SK-N-SH (cell line): ENCODE data around the gene TIGD2. TPM values are rescaled to one million over a fixed set of nuclear protein-coding genes. Genes with fewer than 3 reads are reported as not detected.

Source experiments
- CTCF ChIA-PET: fragments of 300-600, 350-600 bp; formaldehyde crosslinking; extraction: SDS; loops from one replicate; lab custom pipeline; 2021; lab: Yijun Ruan, JAX
- POLR2A ChIA-PET: fragments of 350-600 bp; sonication (Branson Sonifier 250); formaldehyde crosslinking; extraction: SDS; loops from one replicate; lab custom pipeline; 2020; ENCODE audit warnings: antibody characterized with exemption, inconsistent platforms; lab: Yijun Ruan, JAX
- DNase-seq: peaks from one replicate; pipeline ENCODE4 v3.0.0; 2012
- H2AFZ ChIP-seq: fragments of 200-600 bp; sonication (generic); 2 replicates; pipeline ENCODE4 v1.8.1; 2016; ENCODE audit warnings: antibody characterized with exemption, mild to moderate bottlenecking, low read depth
- H3F3A ChIP-seq: fragments of 200-600 bp; sonication (generic); replicated peaks from 2 replicates; pipeline ENCODE3; 2016; ENCODE audit warnings: antibody characterized with exemption, mild to moderate bottlenecking; ENCODE audit not compliant: insufficient read depth
- H3K27ac ChIP-seq, 2 experiments: fragments of 200-500 bp in 1 of 2; fragments of 200-600 bp in 1 of 2; sonication (Bioruptor generic) in 1 of 2; sonication (generic), shearing (Covaris generic) in 1 of 2; 2 replicates each; pipeline versions ENCODE4 v1.5.1 to v1.6.1; 2014 to 2016; ENCODE audit warnings: low read depth in 2 of 2, inconsistent platforms in 1 of 2, low read length in 1 of 2, mild to moderate bottlenecking in 1 of 2, mixed read lengths in 1 of 2
- H3K27me3 ChIP-seq: fragments of 200-600 bp; sonication (generic), shearing (Covaris generic); 2 replicates; pipeline ENCODE4 v1.6.1; 2016; ENCODE audit warnings: mixed run types; ENCODE audit not compliant: insufficient read depth
- H3K36me3 ChIP-seq, 2 experiments: fragments of 200-500 bp in 1 of 2; fragments of 200-600 bp in 1 of 2; sonication (Bioruptor generic) in 1 of 2; sonication (generic) in 1 of 2; replicated peaks in 1 of 2; 2 replicates each; pipeline versions ENCODE3 to v1.5.1; 2014 to 2016; ENCODE audit warnings: low read length in 1 of 2, mild to moderate bottlenecking in 1 of 2; ENCODE audit not compliant: insufficient read depth in 2 of 2, control insufficient read depth in 1 of 2
- H3K4me1 ChIP-seq, 2 experiments: fragments of 200-500 bp in 1 of 2; fragments of 200-600 bp in 1 of 2; sonication (Bioruptor generic) in 1 of 2; sonication (generic), shearing (Covaris generic) in 1 of 2; 2 replicates each; pipeline versions ENCODE4 v1.5.1 to v1.6.1; 2014 to 2016; ENCODE audit warnings: low read depth in 1 of 2, low read length in 1 of 2, mixed run types in 1 of 2; ENCODE audit not compliant: insufficient read depth in 2 of 2, control insufficient read depth in 1 of 2
- H3K4me2 ChIP-seq: fragments of 200-600 bp; sonication (generic), shearing (Covaris generic); 2 replicates; pipeline ENCODE4 v1.6.1; 2017; ENCODE audit warnings: mixed run types
- H3K4me3 ChIP-seq, 2 experiments: fragments of 200-500 bp in 1 of 2; fragments of 200-600 bp in 1 of 2; sonication (Bioruptor generic) in 1 of 2; sonication (generic), shearing (Covaris generic) in 1 of 2; 2 replicates each; pipeline versions ENCODE4 v1.5.1 to v1.8.1; 2014 to 2016; ENCODE audit warnings: low read depth in 2 of 2, inconsistent platforms in 1 of 2, low read length in 1 of 2, mild to moderate bottlenecking in 1 of 2, mixed read lengths in 1 of 2, moderate library complexity in 1 of 2
- H3K79me2 ChIP-seq: fragments of 200-600 bp; sonication (generic); 2 replicates; pipeline ENCODE4 v1.8.1; 2017; ENCODE audit warnings: mild to moderate bottlenecking; ENCODE audit not compliant: insufficient read depth
- H3K9ac ChIP-seq: fragments of 200-600 bp; sonication (generic); 2 replicates; pipeline ENCODE4 v1.6.1; 2017; ENCODE audit warnings: mixed run types
- H3K9me2 ChIP-seq: fragments of 200-600 bp; sonication (generic); 2 replicates; pipeline ENCODE4 v1.6.1; 2017; ENCODE audit warnings: mixed run types
- H3K9me3 ChIP-seq: fragments of 200-600 bp; sonication (generic); 2 replicates; pipeline ENCODE4 v1.6.1; 2017; ENCODE audit warnings: mixed run types, mild to moderate bottlenecking, moderate library complexity
- H4K20me1 ChIP-seq: fragments of 200-600 bp; sonication (generic); 2 replicates; pipeline ENCODE4 v1.6.1; 2017; ENCODE audit warnings: mild to moderate bottlenecking, mixed run types; ENCODE audit not compliant: insufficient read depth
- CHD2 ChIP-seq: fragments of 150-350 bp; IDR thresholded peaks from 2 replicates; pipeline ENCODE4 v1.6.1; 2018; ENCODE audit warnings: low read length; ENCODE audit not compliant: partially characterized antibody
- ELF1 ChIP-seq: IDR thresholded peaks from 2 replicates; pipeline ENCODE4 v1.4.0; 2012
- EZH2phosphoT487 ChIP-seq: fragments of 200-600 bp; sonication (generic); IDR thresholded peaks from 2 replicates; pipeline ENCODE4 v1.6.1; 2017; ENCODE audit warnings: low read depth, mixed run types, mild to moderate bottlenecking, antibody characterized with exemption, moderate library complexity, borderline replicate concordance
- FOXJ3 ChIP-seq: sonication (generic); formaldehyde crosslinking; IDR thresholded peaks from 2 replicates; pipeline ENCODE4 v1.5.1; 2020; ENCODE audit warnings: mild to moderate bottlenecking, missing genetic modification reagents
- FOXM1 ChIP-seq: IDR thresholded peaks from 2 replicates; pipeline ENCODE4 v1.4.0; 2012; ENCODE audit warnings: low read depth, mild to moderate bottlenecking
- GABPA ChIP-seq: IDR thresholded peaks from 2 replicates; pipeline ENCODE4 v1.4.0; 2012; ENCODE audit warnings: low read depth, mild to moderate bottlenecking
- JUND ChIP-seq: IDR thresholded peaks from 2 replicates; pipeline ENCODE4 v1.4.0; 2012
- MXI1 ChIP-seq: IDR thresholded peaks from 2 replicates; pipeline ENCODE4 v1.6.1; 2012; ENCODE audit warnings: mild to moderate bottlenecking, low read depth, low read length, improper control_type of control experiment
- NRF1 ChIP-seq: IDR thresholded peaks from 2 replicates; pipeline ENCODE4 v1.6.1; 2012; ENCODE audit warnings: low read depth, mild to moderate bottlenecking, low read length
- RCOR1 ChIP-seq: fragments of 150-350 bp; IDR thresholded peaks from 2 replicates; pipeline ENCODE4 v1.6.1; 2017; ENCODE audit warnings: antibody characterized with exemption, low read length
- RFX5 ChIP-seq: IDR thresholded peaks from 2 replicates; pipeline ENCODE4 v1.6.1; 2012; ENCODE audit warnings: mild to moderate bottlenecking, improper control_type of control experiment, low read length
- SIN3A ChIP-seq: IDR thresholded peaks from 2 replicates; pipeline ENCODE4 v1.6.1; 2012; ENCODE audit warnings: low read depth, mild to moderate bottlenecking, low read length, moderate library complexity, borderline replicate concordance
- SMC3 ChIP-seq: IDR thresholded peaks from 2 replicates; pipeline ENCODE4 v1.6.1; 2012; ENCODE audit warnings: low read depth, low read length, improper control_type of control experiment
- TAF1 ChIP-seq: IDR thresholded peaks from 2 replicates; pipeline ENCODE4 v1.6.1; 2012; ENCODE audit warnings: low read depth, mild to moderate bottlenecking, low read length, moderate library complexity, borderline replicate concordance
- YY1 ChIP-seq: IDR thresholded peaks from 2 replicates; pipeline ENCODE4 v1.4.0; 2012; ENCODE audit warnings: low read depth, mild to moderate bottlenecking
- WGBS: methylation state at CpG from one replicate; pipeline ENCODE4 v1.1.6; 2017; ENCODE audit warnings: low lambda C conversion rate; 5-methylcytosine and 5-hydroxymethylcytosine counted together
- polyA plus RNA-seq, 3 experiments: library from polyadenylated mRNA; depleted of rRNA; stranded (reverse); fragments of >200 nt; gene quantifications; 2 replicates each; pipeline ENCODE4 v1.2.3, GENCODE V29; 2012
- TF ChIP-seq, protein P1 (sequence below): IDR thresholded peaks from 2 replicates; pipeline ENCODE4; 2012
- TF ChIP-seq, protein P2 (sequence below): fragments of 200-600 bp; sonication (generic); IDR thresholded peaks from 2 replicates; pipeline ENCODE4 v1.6.1; 2017; ENCODE audit warnings: antibody characterized with exemption, mild to moderate bottlenecking, moderate library complexity
- TF ChIP-seq, protein P3 (sequence below): IDR thresholded peaks from 2 replicates; pipeline ENCODE4 v1.4.0; 2012; ENCODE audit warnings: low read depth

The TIGD2 gene
- polyA plus RNA-seq, 1 of the 3 experiments (the other 2 are of a cell fraction): 0.84 TPM

DNA sequence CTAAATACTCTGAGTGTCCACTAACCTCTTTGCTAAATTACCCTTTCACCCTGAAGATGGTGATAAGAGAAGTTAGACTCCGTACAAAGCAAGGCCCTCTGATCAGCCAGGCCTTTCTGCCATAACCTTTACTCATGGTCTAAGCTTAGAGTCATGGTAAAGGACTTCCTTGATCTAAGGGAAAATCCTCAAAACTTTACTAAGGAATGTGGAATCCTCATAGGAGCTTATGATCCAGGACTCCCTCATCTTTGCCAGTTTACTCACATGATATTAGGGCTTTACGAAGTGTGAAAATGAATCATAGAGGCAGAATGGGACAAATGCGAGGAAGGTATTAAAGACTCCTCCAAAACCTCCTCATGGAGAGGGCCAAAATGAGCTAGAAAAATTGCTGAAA, 46.5 kb upstream of the TIGD2 start (continued):
- TF ChIP-seq SIN3A: no peak

DNA sequence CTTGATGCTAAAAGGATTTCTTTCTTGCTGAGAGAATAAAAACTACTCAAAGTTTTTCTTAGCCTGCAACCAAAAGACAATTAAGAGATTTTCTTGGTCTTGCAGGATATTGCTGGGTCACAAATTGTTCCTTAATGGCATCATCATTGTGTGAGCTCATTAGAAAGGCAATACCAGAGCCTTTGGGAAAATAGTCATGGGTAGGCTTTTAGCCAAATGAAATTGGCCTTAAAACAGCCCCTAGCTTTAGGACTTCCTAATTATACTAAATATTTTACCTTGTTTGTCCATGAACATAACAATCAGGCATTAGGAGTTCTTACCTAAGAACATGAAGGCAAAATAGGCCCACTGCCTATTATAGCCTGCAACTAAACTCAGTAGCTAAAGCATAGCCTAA, 43.9 kb upstream of the TIGD2 start:
- no peaks in the 10 kb centered on the region for H4K20me1 ChIP-seq
- ChIA-PET POLR2A (no interaction called here), CTCF (interaction anchor here (0.9 to 1.1 kb wide), 2 partner anchors 10 to 43 kb away, joined by 3 read pairs; partner anchors contain the start of gene FAM13A)
- H2AFZ ChIP-seq: no peak overlapping the region
- no peaks in the 10 kb centered on the region for H3K79me2 ChIP-seq
- H3K4me2 ChIP-seq: no peak overlapping the region
- H3F3A ChIP-seq: no peaks in the 10 kb centered on the region
- H3K27ac ChIP-seq: no peak overlapping the region
- H3K9ac ChIP-seq: no peak overlapping the region
- no peaks in the 10 kb centered on the region for H3K9me3 ChIP-seq
- H3K36me3 ChIP-seq: no peaks in the 10 kb centered on the region
- DNase-seq: no peak
- TF ChIP-seq MXI1 (no peak), JUND (no peak), SIN3A (no peak), GABPA (no peak), ELF1 (no peak), SMC3 (no peak), FOXM1 (no peak), TAF1 (no peak), EZH2phosphoT487 (no peak), NRF1 (no peak), CHD2 (no peak), FOXJ3 (no peak), YY1 (no peak), RCOR1 (no peak)
- TF ChIP-seq, protein P1, sequence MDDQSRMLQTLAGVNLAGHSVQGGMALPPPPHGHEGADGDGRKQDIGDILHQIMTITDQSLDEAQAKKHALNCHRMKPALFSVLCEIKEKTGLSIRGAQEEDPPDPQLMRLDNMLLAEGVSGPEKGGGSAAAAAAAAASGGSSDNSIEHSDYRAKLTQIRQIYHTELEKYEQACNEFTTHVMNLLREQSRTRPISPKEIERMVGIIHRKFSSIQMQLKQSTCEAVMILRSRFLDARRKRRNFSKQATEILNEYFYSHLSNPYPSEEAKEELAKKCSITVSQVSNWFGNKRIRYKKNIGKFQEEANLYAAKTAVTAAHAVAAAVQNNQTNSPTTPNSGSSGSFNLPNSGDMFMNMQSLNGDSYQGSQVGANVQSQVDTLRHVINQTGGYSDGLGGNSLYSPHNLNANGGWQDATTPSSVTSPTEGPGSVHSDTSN: no peak
- H3K4me1 ChIP-seq: no peaks in the 10 kb centered on the region
- H3K4me3 ChIP-seq: no peak overlapping the region
- H3K27me3 ChIP-seq: no peaks in the 10 kb centered on the region
- H3K9me2 ChIP-seq: no peaks in the 10 kb centered on the region

DNA sequence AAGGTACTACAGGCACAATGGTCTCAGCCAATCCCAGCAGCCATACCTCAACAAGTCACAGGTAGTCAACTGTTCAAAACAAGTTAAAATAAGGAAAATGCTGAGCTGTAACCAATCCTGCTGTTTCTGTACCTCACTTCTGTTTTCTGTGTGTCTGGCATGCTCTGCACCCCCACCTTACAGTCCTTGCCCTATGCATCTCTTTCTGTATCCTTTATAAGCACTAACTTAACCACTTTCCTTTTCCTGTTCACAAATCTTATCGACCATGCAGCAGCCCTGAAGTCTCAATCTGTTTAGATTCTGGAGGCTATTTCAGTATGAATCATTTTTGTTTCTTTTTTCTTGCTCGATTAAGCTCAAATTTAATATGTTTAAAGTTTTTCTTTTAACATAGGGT, 41.9 kb upstream of the TIGD2 start:
- Histone ChIP-seq H3K27me3 (no peaks in the 10 kb centered on the region), H3K4me2 (no peak overlapping the region), H3F3A (no peaks in the 10 kb centered on the region), H4K20me1 (no peaks in the 10 kb centered on the region), H3K79me2 (no peaks in the 10 kb centered on the region), H3K9me3 (no peaks in the 10 kb centered on the region), H3K9ac (no peak overlapping the region), H3K4me1 (no peaks in the 10 kb centered on the region), H2AFZ (no peak overlapping the region), H3K36me3 (no peaks in the 10 kb centered on the region), H3K4me3 (no peak overlapping the region), H3K9me2 (no peaks in the 10 kb centered on the region), H3K27ac (no peak overlapping the region)
- ChIA-PET CTCF (interaction anchor here (1.1 to 1.4 kb wide), 2 partner anchors 33 to 364 kb away, joined by 3 read pairs; no protein-coding TSS in a partner anchor), POLR2A (no interaction called here)
- DNase-seq: no peak
- no peak for TF ChIP-seq RCOR1
- TF ChIP-seq MXI1: no peak
- no peak for TF ChIP-seq RFX5
- TF ChIP-seq, protein P2, sequence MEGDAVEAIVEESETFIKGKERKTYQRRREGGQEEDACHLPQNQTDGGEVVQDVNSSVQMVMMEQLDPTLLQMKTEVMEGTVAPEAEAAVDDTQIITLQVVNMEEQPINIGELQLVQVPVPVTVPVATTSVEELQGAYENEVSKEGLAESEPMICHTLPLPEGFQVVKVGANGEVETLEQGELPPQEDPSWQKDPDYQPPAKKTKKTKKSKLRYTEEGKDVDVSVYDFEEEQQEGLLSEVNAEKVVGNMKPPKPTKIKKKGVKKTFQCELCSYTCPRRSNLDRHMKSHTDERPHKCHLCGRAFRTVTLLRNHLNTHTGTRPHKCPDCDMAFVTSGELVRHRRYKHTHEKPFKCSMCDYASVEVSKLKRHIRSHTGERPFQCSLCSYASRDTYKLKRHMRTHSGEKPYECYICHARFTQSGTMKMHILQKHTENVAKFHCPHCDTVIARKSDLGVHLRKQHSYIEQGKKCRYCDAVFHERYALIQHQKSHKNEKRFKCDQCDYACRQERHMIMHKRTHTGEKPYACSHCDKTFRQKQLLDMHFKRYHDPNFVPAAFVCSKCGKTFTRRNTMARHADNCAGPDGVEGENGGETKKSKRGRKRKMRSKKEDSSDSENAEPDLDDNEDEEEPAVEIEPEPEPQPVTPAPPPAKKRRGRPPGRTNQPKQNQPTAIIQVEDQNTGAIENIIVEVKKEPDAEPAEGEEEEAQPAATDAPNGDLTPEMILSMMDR: no peak
- TF ChIP-seq, protein P3, sequence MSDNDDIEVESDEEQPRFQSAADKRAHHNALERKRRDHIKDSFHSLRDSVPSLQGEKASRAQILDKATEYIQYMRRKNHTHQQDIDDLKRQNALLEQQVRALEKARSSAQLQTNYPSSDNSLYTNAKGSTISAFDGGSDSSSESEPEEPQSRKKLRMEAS: no peak
- WGBS: 16% methylated on average over 2 of the region's 2 CpGs
